Karpas-422 (cell line): ENCODE data around the gene SUSD4. TPM values are rescaled to one million over a fixed set of nuclear protein-coding genes. Genes with fewer than 3 reads are reported as not detected.

Experiments used
- DNase-seq: peaks from one replicate; pipeline ENCODE4 v3.0.0-alpha.2; 2015
- H2AFZ ChIP-seq: fragments of 200-600 bp; sonication (generic); 2 replicates; pipeline ENCODE4 v1.6.1; 2014; ENCODE audit warnings: antibody characterized with exemption, low read length, mixed read lengths
- H3K27ac ChIP-seq: fragments of 200-600 bp; sonication (generic); 2 replicates; pipeline ENCODE4 v1.5.1; 2014; ENCODE audit warnings: mild to moderate bottlenecking, low read length, moderate library complexity
- H3K27me3 ChIP-seq: fragments of 200-600 bp; sonication (generic); 2 replicates; pipeline ENCODE4 v1.6.1; 2014; ENCODE audit warnings: low read length, mixed read lengths
- H3K36me3 ChIP-seq: fragments of 200-600 bp; sonication (generic); 2 replicates; pipeline ENCODE4 v1.6.1; 2014; ENCODE audit warnings: low read length, mixed read lengths; ENCODE audit not compliant: insufficient read depth
- H3K4me1 ChIP-seq: fragments of 200-600 bp; sonication (generic); 2 replicates; pipeline ENCODE4 v1.6.1; 2014; ENCODE audit warnings: mild to moderate bottlenecking, low read length, mixed read lengths
- H3K4me2 ChIP-seq: fragments of 200-600 bp; sonication (generic); 2 replicates; pipeline ENCODE4 v1.6.1; 2014; ENCODE audit warnings: low read length, low read depth, mild to moderate bottlenecking; ENCODE audit not compliant: poor library complexity, severe bottlenecking
- H3K4me3 ChIP-seq: fragments of 200-600 bp; sonication (generic); 2 replicates; pipeline ENCODE4 v1.5.1; 2014; ENCODE audit warnings: mild to moderate bottlenecking, antibody characterized with exemption, low read length, mixed read lengths
- H3K79me2 ChIP-seq: fragments of 200-600 bp; sonication (generic); 2 replicates; pipeline ENCODE4 v1.6.1; 2014; ENCODE audit warnings: mild to moderate bottlenecking, low read length, mixed read lengths
- H3K9ac ChIP-seq: fragments of 200-600 bp; sonication (generic); 2 replicates; pipeline ENCODE4 v1.6.0; 2014; ENCODE audit warnings: low read length
- H3K9me2 ChIP-seq: fragments of 200-600 bp; sonication (generic), shearing (Covaris generic); replicated peaks from 2 replicates; pipeline ENCODE4 v1.6.0; 2014; ENCODE audit warnings: mild to moderate bottlenecking, low read length, moderate library complexity; ENCODE audit not compliant: insufficient read depth
- H3K9me3 ChIP-seq: fragments of 300-700, 200-600 bp; sonication (generic); 2 replicates; pipeline ENCODE4 v1.6.1; 2014; ENCODE audit warnings: low read length, mixed read lengths
- H4K20me1 ChIP-seq: fragments of 200-600 bp; sonication (generic); 2 replicates; pipeline ENCODE4 v1.6.1; 2014; ENCODE audit warnings: mild to moderate bottlenecking, antibody characterized with exemption, low read length, low read depth; ENCODE audit not compliant: insufficient read depth
- total RNA-seq: library from RNA; depleted of rRNA; stranded (reverse); fragments of >200 nt; shearing (Covaris generic); gene quantifications from 2 replicates; pipeline ENCODE4 v1.2.3, GENCODE V29; 2014; ENCODE audit warnings: low replicate concordance

SUSD4 gene
- total RNA-seq, 1 experiment from 2014 or later: 0.34 TPM

DNA sequence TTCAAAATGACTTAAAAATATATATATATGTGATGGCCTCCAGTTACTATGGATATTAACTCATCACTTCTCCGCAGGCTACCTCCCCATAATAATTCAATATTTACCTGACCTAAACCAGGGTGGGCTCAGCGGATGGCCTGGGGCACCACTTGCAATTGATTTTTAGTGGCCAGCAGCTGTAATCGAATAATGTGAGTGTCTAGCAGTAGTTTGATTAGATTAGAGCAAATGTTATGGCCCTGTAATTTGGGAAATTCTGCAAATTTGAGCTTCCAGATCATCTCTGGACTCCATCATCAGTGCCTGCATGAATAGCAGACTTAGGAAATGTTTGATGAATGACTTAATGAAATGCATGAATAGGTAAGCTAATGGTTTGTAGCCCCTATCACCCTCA lies 14.7 kb downstream of the SUSD4 start:
- Histone ChIP-seq H3K79me2 (no peaks in the 10 kb centered on the region), H3K36me3 (no peaks in the 10 kb centered on the region), H3K27me3 (no peaks in the 10 kb centered on the region), H4K20me1 (no peaks in the 10 kb centered on the region), H3K27ac (no peak overlapping the region), H3K4me3 (no peak overlapping the region), H2AFZ (no peak overlapping the region), H3K4me1 (no peaks in the 10 kb centered on the region), H3K9me3 (no peaks in the 10 kb centered on the region), H3K4me2 (no peak overlapping the region), H3K9me2 (no peaks in the 10 kb centered on the region), H3K9ac (no peak overlapping the region)
- DNase-seq: no peak

DNA sequence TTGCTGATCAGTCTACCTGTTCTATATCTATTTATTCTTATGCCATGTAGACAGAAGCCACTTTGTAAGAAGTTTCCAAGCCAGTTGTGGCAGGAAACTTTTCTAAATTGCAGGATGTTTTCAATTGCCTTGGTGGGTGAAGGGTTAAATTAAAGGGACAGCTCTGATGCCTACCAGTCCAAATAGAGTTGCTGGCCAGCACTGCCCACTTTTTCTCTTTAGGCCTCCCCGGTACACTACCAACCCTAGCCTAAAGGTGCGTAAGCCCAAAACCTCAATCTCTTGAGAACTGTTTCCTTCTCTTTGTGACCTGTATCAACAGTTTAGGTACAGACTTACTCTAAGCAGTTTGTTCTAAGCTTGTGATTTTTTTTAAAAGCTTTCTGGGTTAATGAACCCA lies 15.5 kb downstream of the SUSD4 start:
- no peak overlapping the region for H3K27ac ChIP-seq
- H3K4me3 ChIP-seq: no peak overlapping the region
- H3K9me3 ChIP-seq: no peaks in the 10 kb centered on the region
- H3K27me3 ChIP-seq: no peaks in the 10 kb centered on the region
- no peak overlapping the region for H3K4me2 ChIP-seq
- H3K4me1 ChIP-seq: no peaks in the 10 kb centered on the region
- no peaks in the 10 kb centered on the region for H3K36me3 ChIP-seq
- H3K79me2 ChIP-seq: no peaks in the 10 kb centered on the region
- no peaks in the 10 kb centered on the region for H3K9me2 ChIP-seq
- DNase-seq: no peak
- H4K20me1 ChIP-seq: no peaks in the 10 kb centered on the region
- no peak overlapping the region for H2AFZ ChIP-seq
- H3K9ac ChIP-seq: no peak overlapping the region

DNA sequence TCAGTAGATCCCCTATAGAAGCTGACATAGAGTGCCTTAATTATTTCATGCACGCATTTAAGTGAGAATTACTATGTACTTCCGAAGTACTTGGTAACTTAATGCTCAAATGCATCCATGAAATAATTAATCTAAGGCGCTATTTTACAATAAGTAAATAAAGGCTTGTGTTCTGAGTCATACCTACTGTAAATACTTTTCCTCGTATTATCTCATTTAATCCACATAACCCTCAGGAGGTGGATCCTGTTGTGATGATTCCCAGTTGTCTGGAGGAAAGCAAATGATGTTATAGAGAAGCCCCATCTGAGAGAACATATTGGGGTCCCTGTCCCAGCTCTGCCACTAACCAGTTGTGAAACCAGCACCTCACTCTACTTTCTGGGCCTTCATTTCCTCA lies 16.4 kb downstream of the SUSD4 start:
- no peaks in the 10 kb centered on the region for H3K4me1 ChIP-seq
- H3K36me3 ChIP-seq: no peaks in the 10 kb centered on the region
- H3K27me3 ChIP-seq: no peaks in the 10 kb centered on the region
- no peak overlapping the region for H3K4me3 ChIP-seq
- H2AFZ ChIP-seq: no peak overlapping the region
- no peaks in the 10 kb centered on the region for H4K20me1 ChIP-seq
- no peak overlapping the region for H3K9ac ChIP-seq
- H3K4me2 ChIP-seq: no peak overlapping the region
- no peaks in the 10 kb centered on the region for H3K9me3 ChIP-seq
- H3K27ac ChIP-seq: no peak overlapping the region
- DNase-seq: no peak
- H3K9me2 ChIP-seq: no peaks in the 10 kb centered on the region
- H3K79me2 ChIP-seq: no peaks in the 10 kb centered on the region

DNA sequence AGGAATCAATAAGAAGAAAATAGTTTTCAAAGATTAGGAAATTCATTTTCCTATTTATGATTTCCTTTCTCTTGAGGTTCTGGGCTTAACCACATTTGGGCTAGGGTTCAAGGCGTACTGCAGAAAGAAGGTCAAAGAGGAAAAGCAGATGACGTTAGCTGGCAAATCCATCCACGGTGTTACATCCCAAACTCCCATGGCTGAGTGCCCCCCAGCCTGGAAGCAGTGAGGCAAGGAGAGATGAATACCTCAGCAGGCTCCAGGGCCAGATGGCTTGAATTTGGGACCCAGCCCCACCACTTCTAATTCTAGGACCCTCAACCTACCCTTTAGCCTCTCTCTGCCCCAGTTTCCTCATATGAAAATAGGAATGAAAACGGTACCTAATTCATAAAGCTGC lies 17.7 kb downstream of the SUSD4 start:
- no peaks in the 10 kb centered on the region for H4K20me1 ChIP-seq
- H3K27me3 ChIP-seq: no peaks in the 10 kb centered on the region
- no peak overlapping the region for H2AFZ ChIP-seq
- no peak for DNase-seq
- H3K36me3 ChIP-seq: no peaks in the 10 kb centered on the region
- H3K27ac ChIP-seq: no peak overlapping the region
- H3K4me3 ChIP-seq: no peak overlapping the region
- no peak overlapping the region for H3K4me2 ChIP-seq
- H3K9ac ChIP-seq: no peak overlapping the region
- H3K4me1 ChIP-seq: peaks cover 8% of the 10 kb centered on the region
- H3K9me2 ChIP-seq: no peaks in the 10 kb centered on the region
- no peaks in the 10 kb centered on the region for H3K9me3 ChIP-seq
- no peaks in the 10 kb centered on the region for H3K79me2 ChIP-seq

DNA sequence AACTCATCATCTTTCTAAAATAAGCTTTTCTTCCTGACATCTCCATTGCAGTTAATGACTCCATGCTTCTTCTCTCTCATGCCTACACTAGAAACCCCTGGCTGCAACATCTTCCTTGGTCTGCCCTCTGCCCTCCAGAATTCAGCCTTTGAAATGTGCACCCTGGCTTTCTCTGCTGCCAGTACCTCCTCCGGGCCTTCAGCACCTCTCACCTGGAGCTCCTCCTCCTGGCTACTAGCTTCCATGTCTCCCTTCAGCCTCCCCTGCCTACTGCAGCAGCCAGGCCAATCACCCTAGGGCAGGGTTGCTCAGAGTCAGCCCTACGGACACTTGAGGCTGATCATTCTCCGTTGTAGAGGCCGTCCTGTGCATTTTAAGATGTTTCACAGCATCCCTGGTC lies 18.3 kb downstream of the SUSD4 start:
- Histone ChIP-seq H3K4me2 (no peak overlapping the region), H3K27me3 (no peaks in the 10 kb centered on the region), H3K9ac (no peak overlapping the region), H3K4me1 (peaks cover 14% of the 10 kb centered on the region), H3K79me2 (no peaks in the 10 kb centered on the region), H3K4me3 (no peak overlapping the region), H3K9me3 (no peaks in the 10 kb centered on the region), H4K20me1 (no peaks in the 10 kb centered on the region), H3K27ac (no peak overlapping the region), H2AFZ (no peak overlapping the region), H3K36me3 (no peaks in the 10 kb centered on the region), H3K9me2 (no peaks in the 10 kb centered on the region)
- DNase-seq: peak; percentile 57

DNA sequence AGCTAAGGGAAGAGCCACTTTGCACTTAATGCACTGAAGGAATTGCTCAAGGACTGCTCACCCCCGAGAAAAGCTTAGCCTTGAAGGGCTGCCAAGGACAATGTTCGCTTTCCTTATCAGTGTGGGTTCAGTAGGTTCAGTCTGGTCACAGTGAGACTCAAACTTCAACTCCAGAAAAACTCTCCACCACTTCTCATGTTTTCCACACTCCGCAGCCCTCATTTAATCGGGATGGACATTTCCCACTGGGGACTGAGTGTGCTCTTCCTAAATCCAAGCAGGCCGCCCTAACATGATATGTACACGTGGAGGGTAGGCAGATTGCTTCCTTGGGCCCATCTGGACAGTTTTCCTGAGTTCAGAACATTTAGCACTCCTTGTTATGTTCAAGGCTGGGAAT lies 19.5 kb downstream of the SUSD4 start:
- no peak overlapping the region for H3K4me3 ChIP-seq
- H2AFZ ChIP-seq: no peak overlapping the region
- H3K9me2 ChIP-seq: no peaks in the 10 kb centered on the region
- no peak overlapping the region for H3K27ac ChIP-seq
- H3K79me2 ChIP-seq: no peaks in the 10 kb centered on the region
- H3K9ac ChIP-seq: no peak overlapping the region
- no peaks in the 10 kb centered on the region for H3K27me3 ChIP-seq
- DNase-seq: no peak
- H3K4me1 ChIP-seq: peaks cover 26% of the 10 kb centered on the region
- H4K20me1 ChIP-seq: no peaks in the 10 kb centered on the region
- H3K4me2 ChIP-seq: no peak overlapping the region
- no peaks in the 10 kb centered on the region for H3K9me3 ChIP-seq
- no peaks in the 10 kb centered on the region for H3K36me3 ChIP-seq

DNA sequence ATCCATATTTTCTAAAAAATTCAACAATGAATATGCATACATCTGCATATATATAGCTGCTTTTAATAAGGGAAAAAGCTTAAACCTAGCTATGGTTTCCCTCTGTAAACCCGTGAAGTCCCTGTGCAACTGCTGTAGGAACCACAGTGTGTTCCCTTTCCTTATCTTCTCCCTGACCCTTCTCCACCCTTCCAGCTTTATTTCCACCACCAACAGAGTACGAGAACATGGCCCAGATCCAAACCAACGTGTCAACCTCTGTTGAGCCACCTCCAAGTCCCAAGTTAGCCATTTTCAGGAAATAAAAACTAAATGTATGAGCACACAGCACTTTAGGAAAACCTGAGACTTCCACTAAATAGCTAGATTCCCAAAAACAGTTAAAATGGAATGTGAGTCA lies 20.3 kb downstream of the SUSD4 start:
- H3K9ac ChIP-seq: no peak overlapping the region
- no peaks in the 10 kb centered on the region for H3K79me2 ChIP-seq
- H3K4me3 ChIP-seq: no peak overlapping the region
- no peak overlapping the region for H2AFZ ChIP-seq
- no peaks in the 10 kb centered on the region for H3K27me3 ChIP-seq
- H3K9me2 ChIP-seq: no peaks in the 10 kb centered on the region
- H3K36me3 ChIP-seq: no peaks in the 10 kb centered on the region
- no peak overlapping the region for H3K4me2 ChIP-seq
- H3K27ac ChIP-seq: no peak overlapping the region
- H4K20me1 ChIP-seq: no peaks in the 10 kb centered on the region
- H3K4me1 ChIP-seq: peaks cover 34% of the 10 kb centered on the region
- no peak for DNase-seq
- no peaks in the 10 kb centered on the region for H3K9me3 ChIP-seq

DNA sequence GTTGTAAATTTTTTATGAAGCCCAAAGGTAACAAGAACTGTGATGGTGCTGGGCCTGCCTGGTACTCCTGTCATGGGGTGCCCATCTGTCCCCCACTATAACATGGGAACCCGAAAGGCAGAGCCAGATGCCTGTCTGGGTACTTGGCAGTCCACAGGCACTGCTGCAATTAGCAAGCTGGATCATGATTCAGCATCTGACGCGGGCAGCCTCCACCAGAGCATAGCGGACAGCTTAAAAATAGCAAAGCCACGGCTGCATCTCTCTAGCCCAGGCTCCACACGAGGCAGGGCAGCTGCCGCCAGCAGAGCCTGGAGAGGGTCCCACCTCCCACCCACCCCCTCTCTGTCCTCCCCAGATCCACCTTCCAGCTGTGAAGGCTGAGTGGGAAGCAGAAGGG lies 22.9 kb downstream of the SUSD4 start:
- H3K36me3 ChIP-seq: no peaks in the 10 kb centered on the region
- H3K79me2 ChIP-seq: no peaks in the 10 kb centered on the region
- H3K9ac ChIP-seq: peak overlapping the region; percentile 41; the same call in 1 of the 2 replicates
- H3K27ac ChIP-seq: peak overlapping the region; percentile 75
- no peaks in the 10 kb centered on the region for H4K20me1 ChIP-seq
- peak; percentile 90 for DNase-seq
- 0 out of 2 replicates have a peak overlapping the region, but pooled peaks have one; percentile 2 for H2AFZ ChIP-seq
- H3K9me3 ChIP-seq: no peaks in the 10 kb centered on the region
- peak overlapping the region; percentile 31 for H3K4me3 ChIP-seq
- no peaks in the 10 kb centered on the region for H3K27me3 ChIP-seq
- peak overlapping the region; percentile 68 for H3K4me2 ChIP-seq
- peaks cover 48% of the 10 kb centered on the region for H3K4me1 ChIP-seq
- no peaks in the 10 kb centered on the region for H3K9me2 ChIP-seq

DNA sequence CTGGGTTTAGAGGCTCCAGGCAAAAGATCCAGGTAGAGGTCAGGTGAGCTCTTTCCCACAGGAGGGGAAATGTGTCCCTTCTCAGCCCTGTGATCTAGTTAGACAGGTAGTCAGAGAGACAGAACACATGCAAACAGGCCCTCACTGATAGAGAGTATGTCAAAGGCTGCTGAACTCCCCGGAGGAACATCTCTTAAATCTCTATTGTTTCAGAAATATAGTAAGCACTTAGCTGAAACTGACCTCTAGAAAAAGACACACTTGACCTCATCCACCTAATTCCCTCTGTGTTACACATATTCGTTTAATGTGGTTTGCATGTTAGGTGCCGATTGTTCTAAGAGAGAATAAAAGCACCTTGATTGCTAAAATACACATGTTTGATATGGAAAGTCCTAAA lies 23.3 kb downstream of the SUSD4 start:
- H4K20me1 ChIP-seq: no peaks in the 10 kb centered on the region
- H3K4me2 ChIP-seq: peak overlapping the region; percentile 68
- H3K27ac ChIP-seq: peak overlapping the region; percentile 75
- peak overlapping the region; percentile 41; the same call in 1 of the 2 replicates for H3K9ac ChIP-seq
- no peaks in the 10 kb centered on the region for H3K9me3 ChIP-seq
- peaks cover 48% of the 10 kb centered on the region for H3K4me1 ChIP-seq
- DNase-seq: peak; percentile 64
- H3K4me3 ChIP-seq: peak overlapping the region; percentile 31
- H3K36me3 ChIP-seq: no peaks in the 10 kb centered on the region
- H3K79me2 ChIP-seq: no peaks in the 10 kb centered on the region
- 0 out of 2 replicates have a peak overlapping the region, but pooled peaks have one; percentile 2 for H2AFZ ChIP-seq
- no peaks in the 10 kb centered on the region for H3K27me3 ChIP-seq
- no peaks in the 10 kb centered on the region for H3K9me2 ChIP-seq
